K562 (cell line): Measurements from ENCODE around the gene RETREG1. TPM values are rescaled to one million over a fixed set of nuclear protein-coding genes. Genes with fewer than 3 reads are reported as not detected.

Source experiments
- ATAC-seq: fragments of 200-7000 bp; cut with Tn5 transposase; 3 replicates; pipeline ENCODE4 v1.9.1; 2020; ENCODE audit warnings: moderate library complexity
- BruUV-seq: library from RNA; stranded (reverse); fragments of 400-500 nt; replicated peaks from 2 replicates; lab custom pipeline; 2021; lab: Mats Ljungman, UMichigan
- CTCF ChIA-PET: fragments of 300-600 bp; formaldehyde crosslinking; extraction: SDS; loops from one replicate; lab custom pipeline; 2021; ENCODE audit warnings: low intra/inter-chr PET ratio; lab: Yijun Ruan, JAX
- POLR2A ChIA-PET: fragments of 300-600, 350-650 bp; sonication (Branson Sonifier 250); formaldehyde crosslinking; extraction: SDS; loops from one replicate; lab custom pipeline; 2021; ENCODE audit warnings: antibody characterized with exemption, inconsistent platforms; lab: Yijun Ruan, JAX
- DNase-seq, 4 experiments: peaks; one replicate each; pipeline versions ENCODE4 v3.0.0 to v3.0.0-alpha.2; 2011 to 2018; ENCODE audit warnings: low spot score in 3 of 4, mixed read lengths in 3 of 4; ENCODE audit errors: extremely low read depth in 1 of 4
- FAIRE-seq: peaks from 2 replicates; lab custom pipeline; 2011; peaks lifted over from hg19 to GRCh38; lab: Jason Lieb, UNC
- H2AFZ ChIP-seq: 2 replicates; pipeline ENCODE4 v1.6.0; 2011; ENCODE audit warnings: low read depth, low read length, control low read depth, inconsistent platforms
- H3K27ac ChIP-seq: fragments of 200-600 bp; 3 replicates; pipeline ENCODE4 v1.8.0; 2011; ENCODE audit warnings: low read depth, mild to moderate bottlenecking, control low read depth, inconsistent platforms, low read length, moderate library complexity, mixed read lengths; ENCODE audit errors: extremely low read depth
- H3K27me3 ChIP-seq, 2 experiments: fragments of 300-600 bp in 1 of 2; 2 replicates in 1 of 2; 3 replicates in 1 of 2; pipeline versions ENCODE4 v1.6.0 to v1.8.0; 2011; ENCODE audit warnings: inconsistent platforms in 2 of 2, low read length in 2 of 2, mild to moderate bottlenecking in 1 of 2, mixed read lengths in 1 of 2, moderate library complexity in 1 of 2; ENCODE audit not compliant: control insufficient read depth in 2 of 2, insufficient read depth in 2 of 2
- H3K36me3 ChIP-seq: fragments of 300-600 bp; 3 replicates; pipeline ENCODE4 v1.8.0; 2011; ENCODE audit warnings: mild to moderate bottlenecking, low read length, inconsistent platforms; ENCODE audit not compliant: control insufficient read depth, insufficient read depth
- H3K4me1 ChIP-seq, 2 experiments: fragments of 200-600 bp in 1 of 2; replicated peaks in 1 of 2; 2 replicates in 1 of 2; 3 replicates in 1 of 2; pipeline versions ENCODE4 v1.5.1 to v1.8.0; 2011; ENCODE audit warnings: inconsistent platforms in 2 of 2, low read length in 2 of 2, mild to moderate bottlenecking in 1 of 2, mixed read lengths in 1 of 2, moderate library complexity in 1 of 2; ENCODE audit not compliant: control insufficient read depth in 2 of 2, insufficient read depth in 2 of 2
- H3K4me2 ChIP-seq: 2 replicates; pipeline ENCODE4 v1.6.1; 2011; ENCODE audit warnings: low read length, control low read depth, inconsistent platforms, mixed read lengths; ENCODE audit not compliant: insufficient read depth
- H3K4me3 ChIP-seq: fragments of 200-600 bp; sonication (generic), shearing (Covaris generic); 2 replicates; pipeline ENCODE4 v1.5.1; 2016; ENCODE audit warnings: control low read depth, inconsistent platforms
- H3K79me2 ChIP-seq: fragments of 200-600 bp; 3 replicates; pipeline ENCODE4 v1.8.0; 2011; ENCODE audit warnings: low read length, inconsistent platforms; ENCODE audit not compliant: control insufficient read depth, insufficient read depth
- H3K9ac ChIP-seq, 2 experiments: 2 replicates each; pipeline versions ENCODE4 v1.6.0 to v1.6.1; 2011; ENCODE audit warnings: low read depth in 2 of 2, low read length in 2 of 2, control low read depth in 1 of 2, inconsistent platforms in 1 of 2, mild to moderate bottlenecking in 1 of 2, mixed read lengths in 1 of 2; ENCODE audit not compliant: insufficient read depth in 1 of 2
- H3K9me1 ChIP-seq: one replicate; pipeline ENCODE4 v1.6.0; 2011; ENCODE audit warnings: inconsistent platforms, mild to moderate bottlenecking, low read length, moderate library complexity; ENCODE audit not compliant: control insufficient read depth, insufficient read depth
- H3K9me3 ChIP-seq: replicated peaks from 2 replicates; pipeline ENCODE4 v1.5.1; 2011; ENCODE audit warnings: low read depth, low read length, inconsistent platforms; ENCODE audit not compliant: control insufficient read depth, insufficient read depth
- H4K20me1 ChIP-seq: replicated peaks from 2 replicates; pipeline ENCODE4 v1.6.1; 2011; ENCODE audit warnings: low read length, inconsistent platforms, mixed read lengths; ENCODE audit not compliant: control insufficient read depth, insufficient read depth
- CTBP1 ChIP-seq: fragments of 450-650 bp; IDR thresholded peaks from 2 replicates; pipeline ENCODE4 v1.6.1; 2016; ENCODE audit warnings: borderline replicate concordance
- FOS ChIP-seq: IDR thresholded peaks from 3 replicates; pipeline ENCODE4 v1.6.1; 2011; ENCODE audit not compliant: insufficient read length; ENCODE audit errors: extremely low read depth
- GATAD2A ChIP-seq: fragments of 450-650 bp; IDR thresholded peaks from 2 replicates; pipeline ENCODE4 v1.6.1; 2017
- KLF16 ChIP-seq: IDR thresholded peaks from 2 replicates; pipeline ENCODE4 v1.6.1; 2016; ENCODE audit warnings: antibody characterized with exemption
- NCOA1 ChIP-seq: fragments of 450-650 bp; IDR thresholded peaks from 2 replicates; pipeline ENCODE4 v1.6.1; 2016; ENCODE audit warnings: low read depth
- NCOR1 ChIP-seq: fragments of 450-650 bp; IDR thresholded peaks from 2 replicates; pipeline ENCODE4 v1.6.1; 2016; ENCODE audit warnings: mild to moderate bottlenecking, moderate library complexity
- TAF7 ChIP-seq: fragments of 450-650 bp; IDR thresholded peaks from 2 replicates; pipeline ENCODE4 v1.6.1; 2016; ENCODE audit warnings: missing genetic modification characterization, missing compliant biosample characterization
- ZNF347 ChIP-seq: fragments of 450-650 bp; formaldehyde crosslinking; IDR thresholded peaks from 2 replicates; pipeline ENCODE4 v1.4.0; 2020; ENCODE audit warnings: low read depth, mild to moderate bottlenecking, moderate library complexity
- WGBS: fragments of 100-300 bp; shearing (Covaris generic); methylation state at CpG from one replicate; pipeline ENCODE4 v1.1.6; 2016; ENCODE audit warnings: low coverage, mixed read lengths; ENCODE audit not compliant: insufficient coverage; ENCODE audit errors: missing lambda C conversion rate; 5-methylcytosine and 5-hydroxymethylcytosine counted together
- in situ Hi-C: fragments of 300-500 bp; cut with MboI; formaldehyde crosslinking; loops from 4 replicates; pipeline ENCODE4 v1.15.0; 2018; ENCODE audit warnings: inconsistent platforms, mixed read lengths
- intact Hi-C: fragments of 100-400 bp; cut with micrococcal nuclease; formaldehyde crosslinking; loops from 2 replicates; pipeline ENCODE4 v1.14.2; 2022
- polyA plus RNA-seq, 8 experiments: library from polyadenylated mRNA; depleted of rRNA in 4 of 8; stranded (reverse) in 5 of 8; unstranded in 3 of 8; fragments of >200 nt; fragmentation: Nextera tagmentation in 2 of 8; fragmentation: Illumina TruSeq in 1 of 8; extraction: Ambion mirVana in 2 of 8; extraction: Trizol in 1 of 8; gene quantifications; 2 replicates each; pipeline versions ENCODE4 v1.2.1 to v1.2.3, GENCODE V29; 2011 to 2014; ENCODE audit warnings: inconsistent platforms in 1 of 8, missing spikeins in 1 of 8
- total RNA-seq, 7 experiments: library from RNA; depleted of rRNA in 6 of 7; stranded (reverse); fragments of >200 nt in 6 of 7; fragmentation: Illumina TruSeq in 2 of 7; extraction: Trizol in 2 of 7; gene quantifications; 2 replicates each; pipeline versions ENCODE4 v1.2.1 to v1.2.3, GENCODE V29; 2011 to 2021; ENCODE audit warnings: low replicate concordance in 1 of 7
- TF ChIP-seq, protein P1 (sequence below): sonication (generic); formaldehyde crosslinking; IDR thresholded peaks from 2 replicates; pipeline ENCODE4 v1.9.0; 2022; ENCODE audit warnings: mild to moderate bottlenecking, missing genetic modification reagents
- TF ChIP-seq, protein P2 (sequence below): fragments of 250-450 bp; sonication (Bioruptor Pico); IDR thresholded peaks from 2 replicates; pipeline ENCODE4 v1.5.0; 2021
- TF ChIP-seq, protein P3 (sequence below): fragments of 250-450 bp; sonication (Bioruptor Pico); IDR thresholded peaks from 2 replicates; pipeline ENCODE4 v1.8.0; 2022; ENCODE audit warnings: moderate library complexity, mild to moderate bottlenecking, inconsistent platforms
- TF ChIP-seq, protein P4 (sequence below): sonication (generic); formaldehyde crosslinking; IDR thresholded peaks from 2 replicates; pipeline ENCODE4 v1.9.0; 2022; ENCODE audit warnings: mild to moderate bottlenecking, missing genetic modification reagents

RETREG1 gene
- total and polyA plus RNA-seq, 9 of the 15 experiments (the other 6 are each of a cell fraction or from before 2014, with no cell fraction given): 0.01 to 0.20 (median 0.08) TPM; not detected in 5

DNA sequence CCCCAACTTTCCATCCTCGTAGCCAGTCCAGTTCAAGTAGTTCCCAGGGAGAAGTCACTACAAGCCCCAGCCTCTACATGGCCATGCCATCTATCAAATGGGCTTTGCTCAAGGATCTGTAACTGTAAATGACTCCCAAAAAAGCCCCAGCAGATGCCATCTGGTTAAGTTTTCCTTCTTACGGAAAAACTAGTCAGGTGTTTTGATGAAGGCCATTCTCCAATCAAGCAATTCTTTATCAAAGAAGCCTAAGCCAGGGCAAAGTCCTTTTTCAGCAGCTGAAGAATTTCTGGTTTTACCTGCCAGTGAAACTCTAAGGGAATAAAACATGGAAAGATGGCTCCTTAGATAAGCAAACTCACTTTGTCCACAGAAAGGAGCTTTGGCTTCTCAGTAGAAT is 129.3 kb downstream of the RETREG1 start:
- FAIRE-seq (no peak), DNase-seq (no peak), ATAC-seq (no peak)
- Histone ChIP-seq H3K36me3 (no peaks in the 10 kb centered on the region), H3K9me1 (no peaks in the 10 kb centered on the region), H3K79me2 (no peaks in the 10 kb centered on the region), H3K4me2 (no peak overlapping the region), H3K27ac (no peak overlapping the region), H2AFZ (no peak overlapping the region), H3K4me3 (no peak overlapping the region), H3K9ac (no peak overlapping the region), H3K9me3 (no peaks in the 10 kb centered on the region), H3K27me3 (peaks cover 10 to 18% of the 10 kb centered on the region in 2 experiments; a peak in 4 of 5 replicates), H3K4me1 (no peaks in the 10 kb centered on the region), H4K20me1 (no peaks in the 10 kb centered on the region)
- TF ChIP-seq NCOA1 (no peak), TAF7 (tag) (no peak), GATAD2A (no peak), ZNF347 (CRISPR knock-in tag) (no peak), CTBP1 (no peak), NCOR1 (no peak), KLF16 (no peak), FOS (no peak)
- TF ChIP-seq, protein P1, sequence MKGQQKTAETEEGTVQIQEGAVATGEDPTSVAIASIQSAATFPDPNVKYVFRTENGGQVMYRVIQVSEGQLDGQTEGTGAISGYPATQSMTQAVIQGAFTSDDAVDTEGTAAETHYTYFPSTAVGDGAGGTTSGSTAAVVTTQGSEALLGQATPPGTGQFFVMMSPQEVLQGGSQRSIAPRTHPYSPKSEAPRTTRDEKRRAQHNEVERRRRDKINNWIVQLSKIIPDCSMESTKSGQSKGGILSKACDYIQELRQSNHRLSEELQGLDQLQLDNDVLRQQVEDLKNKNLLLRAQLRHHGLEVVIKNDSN: no peak
- TF ChIP-seq, protein P2, sequence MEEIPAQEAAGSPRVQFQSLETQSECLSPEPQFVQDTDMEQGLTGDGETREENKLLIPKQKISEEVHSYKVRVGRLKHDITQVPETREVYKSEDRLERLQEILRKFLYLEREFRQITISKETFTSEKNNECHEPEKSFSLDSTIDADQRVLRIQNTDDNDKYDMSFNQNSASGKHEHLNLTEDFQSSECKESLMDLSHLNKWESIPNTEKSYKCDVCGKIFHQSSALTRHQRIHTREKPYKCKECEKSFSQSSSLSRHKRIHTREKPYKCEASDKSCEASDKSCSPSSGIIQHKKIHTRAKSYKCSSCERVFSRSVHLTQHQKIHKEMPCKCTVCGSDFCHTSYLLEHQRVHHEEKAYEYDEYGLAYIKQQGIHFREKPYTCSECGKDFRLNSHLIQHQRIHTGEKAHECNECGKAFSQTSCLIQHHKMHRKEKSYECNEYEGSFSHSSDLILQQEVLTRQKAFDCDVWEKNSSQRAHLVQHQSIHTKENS: no peak
- TF ChIP-seq, protein P3, sequence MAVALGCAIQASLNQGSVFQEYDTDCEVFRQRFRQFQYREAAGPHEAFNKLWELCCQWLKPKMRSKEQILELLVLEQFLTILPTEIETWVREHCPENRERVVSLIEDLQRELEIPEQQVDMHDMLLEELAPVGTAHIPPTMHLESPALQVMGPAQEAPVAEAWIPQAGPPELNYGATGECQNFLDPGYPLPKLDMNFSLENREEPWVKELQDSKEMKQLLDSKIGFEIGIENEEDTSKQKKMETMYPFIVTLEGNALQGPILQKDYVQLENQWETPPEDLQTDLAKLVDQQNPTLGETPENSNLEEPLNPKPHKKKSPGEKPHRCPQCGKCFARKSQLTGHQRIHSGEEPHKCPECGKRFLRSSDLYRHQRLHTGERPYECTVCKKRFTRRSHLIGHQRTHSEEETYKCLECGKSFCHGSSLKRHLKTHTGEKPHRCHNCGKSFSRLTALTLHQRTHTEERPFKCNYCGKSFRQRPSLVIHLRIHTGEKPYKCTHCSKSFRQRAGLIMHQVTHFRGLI (CRISPR knock-in tag): no peak
- TF ChIP-seq, protein P4, sequence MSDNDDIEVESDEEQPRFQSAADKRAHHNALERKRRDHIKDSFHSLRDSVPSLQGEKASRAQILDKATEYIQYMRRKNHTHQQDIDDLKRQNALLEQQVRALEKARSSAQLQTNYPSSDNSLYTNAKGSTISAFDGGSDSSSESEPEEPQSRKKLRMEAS (CRISPR knock-in tag): no peak
- in situ Hi-C loops: no loop called here
- CTCF ChIA-PET: no interaction called here
- POLR2A ChIA-PET: interaction anchor here (0.9 kb wide), 1 partner anchor 16 kb away, joined by 3 read pairs; no protein-coding TSS in a partner anchor
- intact Hi-C loops: loop anchor here (5.0 to 10.0 kb wide), 2 partner anchors 177 to 705 kb away; no protein-coding TSS in a partner anchor
- 4% methylated on average over 2 of the region's 2 CpGs for WGBS
- BruUV-seq: no TSS peak
